Mucosa of gallbladder (tissue), 1 donor: Measurements from ENCODE around the gene LCP1. TPM values are rescaled to one million over a fixed set of nuclear protein-coding genes. Genes with fewer than 3 reads are reported as not detected.

Source experiments
- DNase-seq: peaks from one replicate; pipeline ENCODE4 v3.0.0-alpha.2; 2020; ENCODE audit warnings: low spot score
- total RNA-seq: library from RNA; stranded (reverse); gene quantifications from one replicate; pipeline ENCODE4 v1.2.1, GENCODE V29; 2021
- donor health status: DM: no; HTN: no; CAD: no.

Gene LCP1
- total RNA-seq, 1 donor from 2014 or later, result 43.4 TPM

- DNase-seq, result no peak
Observed at GRCh38 chr13:46129955-46130618, 51.9 kb downstream of the LCP1 start.

DNA sequence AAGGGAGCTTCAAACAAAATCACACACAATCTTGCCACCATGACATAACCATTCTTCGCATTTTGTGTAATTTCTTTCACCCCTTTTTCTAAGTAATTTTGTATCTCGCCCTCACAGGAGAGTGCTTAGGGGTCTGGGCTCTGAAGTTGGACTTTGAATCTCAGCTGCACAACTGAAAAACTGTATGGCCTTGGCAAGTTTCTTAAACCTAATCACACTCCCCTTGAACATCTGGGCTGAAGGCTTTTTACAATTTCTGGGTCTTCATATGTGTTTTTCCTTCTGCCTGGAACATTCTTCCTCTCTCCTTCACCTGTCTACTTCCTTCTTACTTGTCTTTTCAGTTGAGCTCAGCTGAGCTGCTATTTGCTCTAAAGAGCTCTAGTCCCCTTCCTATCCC, 52.9 kb downstream of the LCP1 start:
- no peak for DNase-seq

DNA sequence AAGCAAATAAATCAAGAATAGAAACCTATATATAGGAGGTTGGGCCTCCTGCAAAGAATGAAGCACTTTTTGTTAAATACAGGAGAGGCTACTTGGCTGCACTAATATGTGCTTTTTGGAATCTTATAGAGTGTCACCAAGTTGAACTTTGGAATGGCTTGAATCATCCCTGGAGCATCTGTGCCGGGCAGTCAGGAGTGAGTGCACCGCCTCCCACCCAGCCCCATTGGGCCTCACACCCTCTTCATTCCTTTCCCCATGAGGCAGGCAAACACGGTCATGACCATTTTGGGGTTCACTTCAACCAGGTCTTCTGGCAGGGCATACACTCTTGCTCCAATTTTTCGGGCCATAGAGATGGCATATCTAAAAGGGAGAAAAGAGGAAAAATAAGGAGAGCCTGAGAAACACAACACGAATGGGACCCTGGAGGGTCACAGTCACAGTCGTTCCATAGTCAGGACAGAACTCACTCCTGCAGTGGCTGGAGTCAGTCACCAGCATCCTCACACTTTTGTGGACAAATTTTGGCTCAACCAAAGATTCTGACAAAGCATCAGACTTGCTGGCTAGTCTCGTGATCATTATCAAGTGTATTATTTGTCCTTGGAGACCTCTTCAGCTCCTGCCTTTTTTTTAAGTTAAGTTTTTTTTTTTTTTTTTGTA, 54.5 kb downstream of the LCP1 start:
- DNase-seq, result no peak

GRCh38 chr13:46126552-46127357, 55.2 kb downstream of the LCP1 start:
- DNase-seq, result peak; percentile 83

DNA sequence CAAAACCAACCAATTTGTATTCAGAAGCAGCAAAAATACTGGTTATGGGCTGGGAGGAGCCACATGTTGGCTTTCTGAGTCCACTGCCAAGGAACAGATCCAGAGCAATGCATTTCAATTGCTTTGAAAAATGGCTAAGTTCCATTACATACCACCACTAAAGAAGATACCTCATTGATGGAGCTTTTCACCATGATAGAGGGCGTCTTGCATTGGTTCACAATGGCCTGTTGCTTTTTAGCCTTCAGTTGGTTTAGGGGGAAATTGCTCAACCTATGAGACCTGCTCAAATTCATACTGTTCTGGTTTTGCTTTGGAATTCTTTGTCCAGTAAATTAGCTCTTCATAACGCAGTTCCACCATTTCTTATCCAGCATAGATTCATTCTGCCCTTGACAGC, 55.9 kb downstream of the LCP1 start:
- no peak for DNase-seq

- no peak for DNase-seq
Observed at GRCh38 chr13:46124967-46125933, 56.7 kb downstream of the LCP1 start.

DNA sequence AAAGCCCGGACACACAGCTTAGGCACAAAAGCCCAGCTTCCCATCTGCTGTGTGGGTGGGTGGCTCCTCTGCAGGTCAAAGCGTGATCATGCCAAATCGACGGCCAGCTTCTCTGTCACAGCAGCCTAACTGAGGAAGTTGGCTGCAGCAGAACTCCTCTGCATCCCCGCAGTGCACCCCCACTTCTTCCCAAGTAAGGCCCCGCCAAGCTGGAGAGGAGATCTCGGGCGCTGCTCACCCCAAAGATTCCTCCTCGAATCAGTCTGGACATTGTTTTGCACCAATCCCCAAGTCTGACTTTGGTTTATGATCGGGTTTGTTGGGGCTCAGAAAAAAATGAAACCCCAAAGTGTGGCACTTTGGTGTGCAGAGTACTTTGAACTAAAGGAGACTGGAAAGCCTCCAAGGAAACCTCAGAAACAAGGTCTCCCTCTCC, 57.4 kb downstream of the LCP1 start:
- no peak for DNase-seq

GRCh38 chr13:46122304-46122703, 59.7 kb downstream of the LCP1 start:
- no peak for DNase-seq

GRCh38 chr13:46121597-46122163, 60.3 kb downstream of the LCP1 start:
- DNase-seq, result no peak

- DNase-seq, result no peak
Observed at GRCh38 chr13:46121033-46121432, 60.9 kb downstream of the LCP1 start.

DNA sequence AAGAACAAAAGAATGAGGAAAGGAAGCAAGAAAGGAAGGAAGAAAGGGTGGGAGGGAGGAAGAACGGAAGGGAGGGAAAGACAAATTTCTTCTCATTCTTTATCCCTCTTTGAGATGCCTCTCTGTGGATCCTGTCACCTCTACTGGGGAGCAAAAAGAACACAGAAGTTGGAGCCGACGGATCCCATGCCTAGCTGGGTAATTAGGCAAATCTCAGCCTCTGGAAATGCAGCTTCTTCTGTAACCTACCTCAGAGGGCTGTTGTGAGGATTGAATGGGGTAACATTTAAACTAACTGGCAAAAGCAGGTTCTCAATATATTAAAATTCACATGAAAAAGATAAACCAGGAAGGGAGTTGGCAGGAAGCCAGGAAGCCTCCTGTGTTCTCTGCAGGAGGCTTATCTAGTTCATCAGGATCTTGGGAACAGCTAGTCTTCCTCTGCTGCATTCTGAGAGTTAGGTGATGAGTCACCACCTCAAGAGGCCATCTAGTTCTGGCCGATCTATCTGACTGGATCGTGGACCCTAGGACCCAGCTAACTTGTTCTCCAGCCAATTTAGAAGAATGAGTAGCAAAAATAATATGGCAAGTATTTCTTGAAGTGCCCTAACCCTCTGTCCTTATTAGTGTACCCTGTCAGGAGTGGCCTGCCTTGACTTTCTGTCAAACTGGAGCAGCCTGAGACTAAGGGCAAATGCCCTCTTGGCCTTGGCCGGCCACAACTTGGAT, 61.9 kb downstream of the LCP1 start:
- peak; percentile 53 for DNase-seq

- no peak for DNase-seq
Observed at GRCh38 chr13:46116653-46117502, 65.1 kb downstream of the LCP1 start.

GRCh38 chr13:46114613-46115012, 67.4 kb downstream of the LCP1 start:
- no peak for DNase-seq

GRCh38 chr13:46113596-46113995, 68.4 kb downstream of the LCP1 start:
- DNase-seq, result no peak

DNA sequence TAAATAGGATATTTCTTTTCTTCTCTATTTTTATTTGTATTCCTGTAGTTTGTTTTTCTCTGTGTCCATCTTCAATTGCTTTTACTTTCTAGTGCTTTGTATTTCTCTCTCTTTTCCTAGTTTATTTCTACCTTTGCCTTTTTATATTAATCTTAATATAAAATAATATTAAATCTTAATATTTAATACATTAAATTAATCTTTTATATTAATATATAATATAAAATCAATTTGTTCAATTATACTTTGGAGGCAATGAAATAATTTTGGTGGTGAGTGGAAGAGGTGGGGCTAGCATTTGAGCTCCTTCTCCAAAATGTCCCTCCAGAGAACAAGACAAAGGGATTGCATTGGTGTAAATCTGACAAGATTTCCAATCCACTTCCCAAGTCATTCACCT, 70.8 kb downstream of the LCP1 start:
- no peak for DNase-seq

GRCh38 chr13:46109451-46109850, 72.5 kb downstream of the LCP1 start:
- DNase-seq, result no peak

DNA sequence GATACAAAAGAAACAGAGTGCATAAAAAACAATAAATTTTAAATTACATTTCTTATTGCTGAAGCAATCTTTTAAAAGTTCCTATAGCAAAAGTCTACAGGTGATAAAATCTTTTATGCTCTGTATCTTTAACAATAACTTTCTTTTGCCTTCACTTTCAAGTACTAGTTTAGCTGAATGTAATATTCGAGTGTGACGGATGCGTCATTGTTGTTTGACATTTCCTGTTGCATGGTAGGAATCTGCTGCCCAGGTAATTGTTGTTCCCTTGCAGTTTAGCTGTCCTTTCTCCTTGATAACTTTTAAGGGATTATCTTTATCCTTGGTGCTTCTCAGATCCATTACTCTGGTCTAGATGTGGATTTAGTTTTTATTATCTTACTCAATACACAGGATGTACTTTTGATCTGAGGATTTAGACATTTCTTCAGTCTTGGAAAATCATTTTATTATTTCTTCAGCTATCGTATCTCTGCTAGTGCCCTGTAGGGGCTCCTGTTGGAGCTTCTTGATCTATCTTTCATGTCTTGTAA, 75.1 kb downstream of the LCP1 start:
- DNase-seq, result no peak

DNA sequence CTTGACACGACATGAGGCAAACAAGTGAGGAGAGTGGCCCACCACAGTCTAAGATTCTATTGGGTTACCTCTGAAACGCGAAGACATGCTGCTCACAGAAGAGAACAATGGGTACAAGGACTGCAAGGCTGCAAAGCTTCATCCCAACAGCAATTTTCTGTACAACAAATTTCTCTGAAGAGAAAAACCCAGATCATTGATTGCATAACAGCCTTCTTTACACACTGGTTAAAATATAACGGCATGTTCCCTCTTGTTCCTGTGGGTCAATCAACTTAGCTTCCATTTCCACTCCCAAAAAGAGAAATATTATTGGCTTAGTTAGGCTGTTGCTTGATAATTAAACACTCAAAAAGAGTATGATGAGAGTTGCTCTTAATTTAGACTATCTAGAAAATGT, 77.1 kb downstream of the LCP1 start, which contains the start of gene CPB2:
CPB2 (minus strand) TSS at position 166 of the 400 bp plus-strand sequence; CDS start at position 142, 24 bp downstream.
- DNase-seq, result no peak

- no peak for DNase-seq
Observed at GRCh38 chr13:46103037-46103436, 78.9 kb downstream of the LCP1 start.
